Measurements from ENCODE around the gene TOP1. TPM values are rescaled to one million over a fixed set of nuclear protein-coding genes. Genes with fewer than 3 reads are reported as not detected.

TOP1 gene
- total RNA-seq, 1 experiment from 2014 or later, result 125 TPM

DNA sequence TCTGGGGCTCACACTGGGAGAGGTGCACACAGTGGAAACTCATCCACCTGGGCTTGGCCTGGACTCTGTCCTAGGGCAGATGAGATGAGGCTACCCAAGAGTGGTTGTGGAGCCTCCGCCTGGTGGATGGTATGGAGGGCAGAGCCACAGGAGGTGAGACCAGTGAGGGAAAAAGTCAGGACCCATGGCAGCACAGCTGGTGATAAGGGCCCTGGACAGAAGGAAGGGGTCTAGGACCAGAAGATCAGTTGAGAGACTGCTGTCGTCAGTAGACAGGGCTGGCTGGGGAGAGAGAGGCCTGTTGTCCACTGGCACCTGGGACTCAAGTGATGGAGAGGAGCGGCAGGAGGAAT, 138.5 kb downstream of the TOP1 start:
- no peaks in the 10 kb centered on the region for H3K9me3 ChIP-seq (ENCODE audit: low read depth, low read length, poor library complexity, severe bottlenecking)
- no peak for DNase-seq (ENCODE audit: low spot score)
- no TSS peak for BruUV-seq (replicated peaks)
- ChIA-PET CTCF (no interaction called here), POLR2A (ENCODE audit: low non-redundant PET) (no interaction called here)
- H3K27ac ChIP-seq (ENCODE audit: low read depth, low read length, poor library complexity, severe bottlenecking), result no peak overlapping the region
- H3K36me3 ChIP-seq (ENCODE audit: insufficient read depth, low read length, poor library complexity, severe bottlenecking), result peaks cover 81% of the 10 kb centered on the region
- H3K4me1 ChIP-seq (ENCODE audit: insufficient read depth, low read length, poor library complexity, severe bottlenecking), result no peaks in the 10 kb centered on the region
- no peak overlapping the region for H3K4me3 ChIP-seq (ENCODE audit: low read depth, low read length, poor library complexity, severe bottlenecking)
- H3K27me3 ChIP-seq (replicated peaks; ENCODE audit: insufficient read depth, low read depth, low read length, poor library complexity), result no peaks in the 10 kb centered on the region
- intact Hi-C loops (cut with micrococcal nuclease; ENCODE audit: unreplicated experiment), result no loop called here
- TF ChIP-seq, protein P1, sequence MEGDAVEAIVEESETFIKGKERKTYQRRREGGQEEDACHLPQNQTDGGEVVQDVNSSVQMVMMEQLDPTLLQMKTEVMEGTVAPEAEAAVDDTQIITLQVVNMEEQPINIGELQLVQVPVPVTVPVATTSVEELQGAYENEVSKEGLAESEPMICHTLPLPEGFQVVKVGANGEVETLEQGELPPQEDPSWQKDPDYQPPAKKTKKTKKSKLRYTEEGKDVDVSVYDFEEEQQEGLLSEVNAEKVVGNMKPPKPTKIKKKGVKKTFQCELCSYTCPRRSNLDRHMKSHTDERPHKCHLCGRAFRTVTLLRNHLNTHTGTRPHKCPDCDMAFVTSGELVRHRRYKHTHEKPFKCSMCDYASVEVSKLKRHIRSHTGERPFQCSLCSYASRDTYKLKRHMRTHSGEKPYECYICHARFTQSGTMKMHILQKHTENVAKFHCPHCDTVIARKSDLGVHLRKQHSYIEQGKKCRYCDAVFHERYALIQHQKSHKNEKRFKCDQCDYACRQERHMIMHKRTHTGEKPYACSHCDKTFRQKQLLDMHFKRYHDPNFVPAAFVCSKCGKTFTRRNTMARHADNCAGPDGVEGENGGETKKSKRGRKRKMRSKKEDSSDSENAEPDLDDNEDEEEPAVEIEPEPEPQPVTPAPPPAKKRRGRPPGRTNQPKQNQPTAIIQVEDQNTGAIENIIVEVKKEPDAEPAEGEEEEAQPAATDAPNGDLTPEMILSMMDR (conservative IDR thresholded peaks at IDR 0.05; ENCODE audit: low read depth, low read length), result no peak
- TF ChIP-seq EZH2 (IDR thresholded peaks at IDR 0.05; ENCODE audit: borderline replicate concordance, low read depth, low read length, poor library complexity, severe bottlenecking), result no peak

DNA sequence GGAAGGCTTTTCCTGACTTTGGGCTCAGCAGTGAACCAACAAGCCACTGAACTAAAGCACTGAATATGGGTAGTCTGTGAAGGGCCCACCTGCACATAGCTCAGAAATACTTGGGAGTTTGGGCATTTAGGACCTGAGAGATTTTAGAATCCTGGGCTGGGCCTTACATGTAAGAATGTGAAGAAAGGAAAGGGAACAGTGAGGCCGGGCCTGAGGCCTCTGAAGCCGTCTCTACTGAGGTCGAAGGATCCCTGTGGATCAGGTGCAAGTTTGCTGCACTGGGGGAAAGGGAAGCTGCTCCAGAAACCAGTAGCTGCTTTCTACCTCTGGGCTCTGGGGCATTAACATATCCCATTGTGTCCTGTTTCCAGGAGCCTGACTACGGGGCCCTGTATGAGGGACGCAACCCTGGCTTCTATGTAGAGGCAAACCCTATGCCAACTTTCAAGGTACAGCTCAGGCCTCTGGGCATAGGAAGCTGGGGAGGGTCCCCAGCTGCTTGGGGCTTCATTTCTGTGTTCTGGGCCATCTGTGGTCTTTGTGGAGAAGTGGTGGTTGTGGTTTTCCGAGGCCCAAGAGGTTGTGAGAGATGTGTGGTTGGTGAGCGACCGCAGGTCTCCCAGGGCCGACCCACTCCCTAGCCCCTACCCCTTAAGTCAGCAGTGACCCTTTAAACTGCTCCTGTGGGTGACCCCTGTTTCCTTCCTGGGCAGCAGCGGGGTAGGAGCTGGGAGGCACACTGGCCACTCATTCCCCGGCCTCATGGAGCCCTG, 139.0 kb downstream of the TOP1 start:
- TF ChIP-seq EZH2 (IDR thresholded peaks at IDR 0.05; ENCODE audit: borderline replicate concordance, low read depth, low read length, poor library complexity, severe bottlenecking), result no peak
- TF ChIP-seq, protein P1 (conservative IDR thresholded peaks at IDR 0.05; ENCODE audit: low read depth, low read length), result no peak
- no peak overlapping the region for H3K27ac ChIP-seq (ENCODE audit: low read depth, low read length, poor library complexity, severe bottlenecking)
- POLR2A ChIA-PET (ENCODE audit: low non-redundant PET), result no interaction called here
- CTCF ChIA-PET, result no interaction called here
- no TSS peak for BruUV-seq (replicated peaks)
- no peaks in the 10 kb centered on the region for H3K9me3 ChIP-seq (ENCODE audit: low read depth, low read length, poor library complexity, severe bottlenecking)
- H3K36me3 ChIP-seq (ENCODE audit: insufficient read depth, low read length, poor library complexity, severe bottlenecking), result peaks cover 82% of the 10 kb centered on the region
- H3K4me3 ChIP-seq (ENCODE audit: low read depth, low read length, poor library complexity, severe bottlenecking), result no peak overlapping the region
- H3K27me3 ChIP-seq (replicated peaks; ENCODE audit: insufficient read depth, low read depth, low read length, poor library complexity), result no peaks in the 10 kb centered on the region
- no peaks in the 10 kb centered on the region for H3K4me1 ChIP-seq (ENCODE audit: insufficient read depth, low read length, poor library complexity, severe bottlenecking)
- no peak for DNase-seq (ENCODE audit: low spot score)
- intact Hi-C loops (cut with micrococcal nuclease; ENCODE audit: unreplicated experiment), result no loop called here

DNA sequence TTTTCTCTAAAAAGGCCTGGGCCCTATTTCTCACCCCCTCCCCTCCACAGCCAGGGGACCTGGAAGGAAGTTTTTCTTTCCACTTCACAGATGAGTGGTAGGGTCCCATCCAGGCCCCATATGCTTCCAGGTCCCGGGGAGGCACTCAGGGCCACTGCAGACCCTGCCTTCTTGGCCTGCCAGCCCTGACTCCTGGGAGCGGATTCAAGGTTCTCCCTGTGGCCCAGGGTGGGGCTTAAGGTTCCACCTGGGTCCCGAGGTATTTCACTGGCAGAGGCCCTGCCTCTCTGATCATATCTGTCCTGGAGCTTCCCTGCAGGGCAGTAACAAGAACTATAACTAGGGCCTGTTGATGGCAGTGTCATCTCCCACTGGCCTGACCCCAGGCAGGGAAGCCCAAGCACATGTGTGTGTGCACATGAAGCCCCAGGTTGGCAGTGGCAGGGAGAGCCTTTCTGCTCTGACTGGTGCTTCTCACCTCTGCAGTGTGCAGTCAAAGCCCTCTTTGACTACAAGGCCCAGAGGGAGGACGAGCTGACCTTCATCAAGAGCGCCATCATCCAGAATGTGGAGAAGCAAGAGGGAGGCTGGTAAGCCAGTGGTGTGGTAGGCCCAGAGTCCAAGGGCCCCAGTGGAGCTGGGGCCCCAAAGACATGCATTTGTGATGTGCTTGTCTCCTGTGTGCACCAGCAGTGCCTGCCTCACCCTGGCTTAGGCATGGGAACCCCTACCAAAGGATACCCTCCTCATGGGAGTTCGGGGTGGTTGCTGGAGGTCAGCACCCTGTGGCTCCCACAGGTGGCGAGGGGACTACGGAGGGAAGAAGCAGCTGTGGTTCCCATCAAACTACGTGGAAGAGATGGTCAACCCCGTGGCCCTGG, 139.9 kb downstream of the TOP1 start:
- no TSS peak for BruUV-seq (replicated peaks)
- intact Hi-C loops (cut with micrococcal nuclease; ENCODE audit: unreplicated experiment), result no loop called here
- H3K27me3 ChIP-seq (replicated peaks; ENCODE audit: insufficient read depth, low read depth, low read length, poor library complexity), result no peaks in the 10 kb centered on the region
- POLR2A ChIA-PET (ENCODE audit: low non-redundant PET), result no interaction called here
- H3K4me3 ChIP-seq (ENCODE audit: low read depth, low read length, poor library complexity, severe bottlenecking), result no peak overlapping the region
- H3K27ac ChIP-seq (ENCODE audit: low read depth, low read length, poor library complexity, severe bottlenecking), result no peak overlapping the region
- TF ChIP-seq, protein P1 (conservative IDR thresholded peaks at IDR 0.05; ENCODE audit: low read depth, low read length), result no peak
- no peak for TF ChIP-seq EZH2 (IDR thresholded peaks at IDR 0.05; ENCODE audit: borderline replicate concordance, low read depth, low read length, poor library complexity, severe bottlenecking)
- CTCF ChIA-PET, result no interaction called here
- no peaks in the 10 kb centered on the region for H3K9me3 ChIP-seq (ENCODE audit: low read depth, low read length, poor library complexity, severe bottlenecking)
- no peak for DNase-seq (ENCODE audit: low spot score)
- no peaks in the 10 kb centered on the region for H3K4me1 ChIP-seq (ENCODE audit: insufficient read depth, low read length, poor library complexity, severe bottlenecking)
- peaks cover 82% of the 10 kb centered on the region for H3K36me3 ChIP-seq (ENCODE audit: insufficient read depth, low read length, poor library complexity, severe bottlenecking)
